HG02798 (cell line): ENCODE measurements around the gene NRXN2.

Experiments used
- ATAC-seq: cut with Tn5 transposase; IDR thresholded peaks from one replicate; pipeline ENCODE4 v1.9.1; 2021; ENCODE audit warnings: mild to moderate bottlenecking; ENCODE audit not compliant: unreplicated experiment, poor library complexity

NRXN2 gene

DNA sequence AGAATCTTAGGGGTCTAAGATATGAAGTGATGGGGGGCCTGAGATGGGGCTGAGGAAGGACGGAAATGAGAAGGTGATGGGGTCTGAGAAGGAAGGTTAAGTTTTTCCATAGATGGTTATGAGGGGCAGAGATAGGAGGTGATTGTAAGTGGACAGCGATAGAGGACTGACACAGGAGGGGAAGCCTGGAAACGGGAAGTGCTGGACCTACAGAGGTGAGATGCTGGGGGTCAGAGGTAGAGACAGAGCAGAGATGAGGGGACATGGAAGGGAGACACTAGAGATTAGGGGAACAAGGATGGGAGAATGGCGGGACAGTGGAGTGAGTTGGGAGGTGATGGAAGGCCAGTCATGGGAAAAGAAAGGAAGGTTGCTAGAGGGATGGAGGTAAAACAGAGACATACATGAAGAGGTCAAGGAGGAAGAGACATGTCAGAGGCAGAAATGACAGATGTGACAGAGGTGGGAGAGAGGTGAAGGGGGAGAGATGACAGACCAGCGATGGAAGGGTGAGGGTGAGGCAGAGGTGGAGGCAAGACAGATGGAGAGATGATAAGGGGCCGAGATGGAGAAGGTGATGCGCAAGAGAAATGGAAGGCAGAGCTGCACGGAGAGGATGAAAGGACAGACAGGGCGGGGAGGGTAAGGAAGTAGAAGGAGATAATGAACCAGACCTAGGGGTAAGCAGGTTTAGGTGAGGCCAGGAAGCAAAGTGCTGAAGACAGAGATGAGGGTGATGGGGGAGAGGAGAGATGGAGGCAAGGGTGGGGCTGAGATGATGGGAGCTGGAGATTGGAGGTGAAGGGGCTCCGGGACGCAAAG lies 81.2 kb downstream of the NRXN2 start:
- no peak for ATAC-seq

GRCh38 chr11:64639885-64640284 lies 83.1 kb downstream of the NRXN2 start:
- ATAC-seq = no peak

GRCh38 chr11:64638829-64639228 lies 84.2 kb downstream of the NRXN2 start:
- ATAC-seq = no peak

DNA sequence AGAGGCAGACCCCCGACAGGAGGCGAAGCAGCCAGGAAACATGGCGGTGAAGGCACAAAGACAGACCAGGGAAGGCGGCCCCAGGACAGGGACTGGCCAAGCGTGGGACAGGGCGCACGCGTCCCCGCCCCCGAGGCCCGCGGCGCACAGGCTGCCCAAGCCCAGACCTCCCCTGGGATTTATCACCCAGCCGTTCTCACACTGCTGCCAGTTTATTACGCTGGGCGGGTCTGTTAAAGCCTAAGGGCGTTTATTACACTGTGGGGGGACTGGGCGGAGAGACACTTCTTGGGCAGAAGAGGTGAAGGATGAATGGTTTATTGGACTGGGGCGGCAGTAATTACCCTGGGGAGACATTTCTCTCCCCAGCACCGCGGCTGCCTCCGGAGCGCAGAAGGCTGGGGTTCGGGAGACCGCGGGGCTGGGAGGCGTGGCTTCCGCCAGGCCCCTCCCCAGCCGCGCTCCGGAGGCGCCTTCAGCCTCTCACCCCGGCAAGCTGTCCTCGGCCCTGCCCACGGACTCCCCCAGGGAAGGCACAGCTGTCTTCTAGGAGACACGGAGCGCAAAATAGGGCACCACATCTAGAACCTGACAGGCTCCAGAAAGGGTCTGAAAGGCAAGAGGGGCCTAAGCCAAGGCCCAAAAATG lies 84.9 kb downstream of the NRXN2 start:
- no peak for ATAC-seq

GRCh38 chr11:64637334-64638017 lies 85.5 kb downstream of the NRXN2 start:
- no peak for ATAC-seq

DNA sequence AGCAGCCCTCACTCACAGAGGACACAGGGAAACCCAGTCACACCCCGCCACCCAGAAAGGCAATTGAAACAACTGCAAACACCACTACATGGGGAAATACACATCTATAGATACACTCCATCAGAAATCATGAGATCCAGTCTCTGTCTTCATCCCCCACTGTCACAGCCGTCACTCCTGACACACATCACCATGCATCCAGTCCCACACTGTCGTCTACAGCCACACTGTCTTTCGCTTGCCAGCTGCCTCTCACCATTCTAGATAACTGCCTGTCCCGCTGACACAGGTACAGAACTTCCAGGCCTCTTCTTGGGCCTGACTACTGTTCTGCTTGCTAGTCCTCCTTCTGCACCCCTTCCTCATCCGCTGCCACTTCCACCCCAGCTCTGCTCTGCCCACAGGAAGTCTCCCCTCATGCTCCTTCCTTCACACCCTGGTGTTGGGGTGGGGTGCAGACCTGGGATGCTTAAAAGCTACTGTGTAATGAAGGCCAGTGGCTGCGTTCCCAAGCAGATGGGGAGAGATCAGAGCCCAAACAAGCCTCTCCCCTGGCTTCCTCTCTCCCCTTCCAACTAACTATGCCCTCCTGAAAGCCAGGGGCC lies 89.3 kb downstream of the NRXN2 start:
- no peak for ATAC-seq

GRCh38 chr11:64632654-64633053 lies 90.3 kb downstream of the NRXN2 start:
- no peak for ATAC-seq

DNA sequence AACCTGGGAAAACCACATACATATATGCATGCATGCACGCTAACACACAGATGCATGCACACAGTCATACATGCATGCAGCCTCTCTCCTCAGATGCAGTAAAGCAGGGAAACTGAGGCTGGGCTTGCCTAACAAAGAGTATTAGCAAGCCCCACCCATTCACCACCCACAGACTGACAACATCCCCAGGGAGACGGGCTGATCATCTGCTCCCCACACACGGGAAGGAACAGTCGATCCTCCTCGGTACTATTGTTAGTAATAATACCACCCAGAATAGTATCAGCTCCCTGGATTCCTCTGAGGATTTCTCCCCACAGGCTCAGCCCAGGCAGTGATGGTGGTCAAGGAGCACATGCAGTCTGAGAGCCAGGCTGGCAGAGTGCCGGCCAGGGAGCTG lies 90.8 kb downstream of the NRXN2 start:
- ATAC-seq = no peak

DNA sequence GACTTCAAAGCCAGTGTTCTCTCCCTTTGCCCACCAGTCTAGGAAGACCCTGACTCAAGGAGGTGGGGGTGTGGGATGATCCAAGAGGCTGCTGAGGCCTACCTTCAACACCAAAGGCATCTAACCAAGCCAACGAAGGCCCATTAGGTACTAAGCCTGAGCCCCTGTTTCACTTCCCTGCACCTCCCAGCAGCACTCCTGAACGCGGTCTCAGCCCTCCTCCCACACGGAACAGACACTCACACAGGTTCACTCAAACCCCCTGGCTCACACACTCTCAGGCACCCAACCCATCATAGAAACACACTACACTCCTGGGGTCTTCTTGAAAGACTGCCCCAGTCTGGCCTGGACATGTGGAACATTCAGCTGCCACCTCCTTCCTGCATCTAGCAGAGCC lies 91.3 kb downstream of the NRXN2 start:
- ATAC-seq = no peak

GRCh38 chr11:64629796-64630562 lies 93.0 kb downstream of the NRXN2 start:
- ATAC-seq = no peak

GRCh38 chr11:64629103-64629502 lies 93.9 kb downstream of the NRXN2 start:
- no peak for ATAC-seq

GRCh38 chr11:64628596-64628995 lies 94.4 kb downstream of the NRXN2 start:
- ATAC-seq = no peak

DNA sequence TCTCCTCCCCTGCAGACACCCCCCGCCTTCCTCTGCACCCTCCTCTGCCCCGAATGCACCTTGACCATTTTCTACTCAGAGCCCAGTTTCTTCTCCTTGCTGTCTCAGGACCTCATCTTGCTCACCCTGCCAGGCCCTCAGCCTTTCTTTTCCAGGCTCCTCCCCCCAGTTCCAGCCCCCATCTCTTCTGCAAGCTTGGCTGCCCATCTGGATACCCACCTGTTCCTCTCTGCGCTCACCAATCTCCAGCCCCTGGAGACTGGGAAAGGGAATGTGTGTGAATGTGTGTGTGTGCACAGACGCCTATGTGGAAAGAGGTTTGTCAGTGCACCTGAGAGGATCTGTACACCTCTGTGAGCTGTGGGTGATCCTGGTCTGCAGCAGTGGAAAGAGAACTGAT lies 95.6 kb downstream of the NRXN2 start:
- no peak for ATAC-seq

DNA sequence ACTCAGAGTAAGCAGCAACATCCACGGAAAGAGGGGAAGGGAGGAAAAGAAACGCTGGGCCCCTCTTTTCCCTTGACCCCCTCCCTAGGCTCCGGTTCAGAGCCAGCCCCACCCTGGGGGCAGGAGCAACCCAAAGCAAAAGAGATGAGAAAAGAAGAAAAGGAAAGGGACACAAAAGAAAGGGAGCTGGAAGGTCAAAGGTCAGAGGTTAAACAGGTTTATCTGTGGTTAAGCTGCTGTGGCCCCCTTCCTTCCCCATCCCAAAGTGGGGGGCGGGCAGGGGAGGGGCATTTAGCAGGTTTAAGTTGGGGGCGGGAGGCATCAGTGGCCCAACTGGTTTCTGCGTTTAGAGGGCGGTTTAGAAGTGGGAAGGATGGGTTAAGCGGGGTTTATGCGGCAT lies 96.4 kb downstream of the NRXN2 start:
- no peak for ATAC-seq

DNA sequence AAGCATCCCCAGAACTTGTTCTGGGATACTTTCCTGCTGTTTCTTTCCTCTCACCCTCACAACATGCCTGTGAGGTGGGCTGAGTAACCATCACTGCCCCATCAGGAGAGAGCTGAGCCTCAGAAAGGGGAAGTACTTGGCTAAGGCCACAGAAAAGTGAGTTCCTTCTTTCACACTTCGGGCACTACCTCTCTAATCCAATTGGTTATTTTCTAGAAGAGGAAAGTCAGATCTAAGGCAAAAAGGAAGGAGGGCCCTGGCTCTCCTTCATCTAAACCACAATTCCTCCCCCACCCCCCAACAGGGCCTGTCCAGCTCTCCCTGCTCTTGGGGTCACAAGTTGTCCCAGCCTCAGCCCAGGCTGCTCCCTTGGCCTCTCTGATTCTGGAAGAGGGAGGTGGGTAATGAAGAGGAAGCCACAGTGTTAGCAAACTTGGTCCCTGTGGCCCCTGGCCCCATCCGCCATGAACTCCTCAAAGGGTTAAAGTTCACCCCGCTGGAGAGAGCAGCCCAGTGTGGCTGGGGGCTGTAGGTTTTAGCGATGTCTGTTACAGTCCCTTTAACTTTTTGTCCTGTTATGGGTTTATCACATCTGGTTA lies 98.0 kb downstream of the NRXN2 start:
- ATAC-seq = no peak

DNA sequence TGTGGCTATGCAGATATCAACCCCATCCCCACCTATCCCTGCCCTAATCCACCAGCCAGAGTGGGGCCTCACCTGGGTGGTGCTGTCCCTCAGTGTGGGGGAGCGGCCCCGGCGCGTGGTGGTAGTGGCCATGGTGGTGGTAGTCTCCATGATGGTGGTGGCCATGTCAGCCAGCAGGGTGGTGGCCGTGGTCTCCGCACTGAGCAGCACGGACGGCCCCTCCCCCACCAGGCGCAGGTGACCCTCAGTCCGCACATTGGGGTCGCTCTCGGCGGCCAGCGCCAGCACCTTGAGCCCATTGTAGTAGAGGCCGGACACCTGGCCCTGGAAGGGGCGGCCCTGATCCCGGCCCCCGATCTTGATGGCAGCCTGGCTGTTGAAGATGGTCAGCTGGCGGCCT lies 100.3 kb downstream of the NRXN2 start:
- ATAC-seq = no peak

DNA sequence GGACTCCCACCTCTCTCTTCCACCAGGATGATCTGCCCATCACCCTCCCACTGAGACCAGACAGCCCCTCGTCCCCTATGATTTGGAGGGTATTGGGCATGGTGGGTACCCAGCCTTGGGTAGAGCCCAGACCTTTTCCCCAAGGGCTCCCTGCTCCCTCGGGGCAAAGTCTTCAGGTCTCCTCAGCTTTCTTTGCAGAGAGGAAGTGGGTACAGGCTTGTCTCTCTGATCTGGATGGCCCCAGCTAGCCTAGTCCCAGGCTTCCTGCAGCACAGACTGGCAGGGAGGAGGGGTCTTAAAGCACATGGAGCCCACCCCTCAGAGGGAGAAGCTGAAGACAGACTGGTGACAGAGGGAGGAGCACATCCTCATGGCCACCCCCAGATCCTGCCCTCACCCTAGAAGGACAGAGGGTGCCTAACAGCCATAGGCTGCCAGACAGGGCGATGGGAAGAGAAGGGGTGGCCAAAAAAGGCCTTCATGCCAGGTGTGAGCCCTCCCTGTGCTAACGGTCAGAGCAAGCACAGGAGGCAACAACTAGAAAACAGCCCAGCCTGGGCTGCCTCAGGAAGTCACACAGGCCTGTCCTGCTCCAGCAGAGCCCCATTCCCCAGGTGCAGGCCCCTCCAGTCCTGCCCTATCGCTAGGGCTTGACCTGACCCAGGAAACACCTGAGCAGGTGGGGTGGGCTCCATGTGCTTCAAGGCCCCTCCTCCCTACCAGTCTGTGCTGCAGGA lies 101.5 kb downstream of the NRXN2 start:
- no peak for ATAC-seq

DNA sequence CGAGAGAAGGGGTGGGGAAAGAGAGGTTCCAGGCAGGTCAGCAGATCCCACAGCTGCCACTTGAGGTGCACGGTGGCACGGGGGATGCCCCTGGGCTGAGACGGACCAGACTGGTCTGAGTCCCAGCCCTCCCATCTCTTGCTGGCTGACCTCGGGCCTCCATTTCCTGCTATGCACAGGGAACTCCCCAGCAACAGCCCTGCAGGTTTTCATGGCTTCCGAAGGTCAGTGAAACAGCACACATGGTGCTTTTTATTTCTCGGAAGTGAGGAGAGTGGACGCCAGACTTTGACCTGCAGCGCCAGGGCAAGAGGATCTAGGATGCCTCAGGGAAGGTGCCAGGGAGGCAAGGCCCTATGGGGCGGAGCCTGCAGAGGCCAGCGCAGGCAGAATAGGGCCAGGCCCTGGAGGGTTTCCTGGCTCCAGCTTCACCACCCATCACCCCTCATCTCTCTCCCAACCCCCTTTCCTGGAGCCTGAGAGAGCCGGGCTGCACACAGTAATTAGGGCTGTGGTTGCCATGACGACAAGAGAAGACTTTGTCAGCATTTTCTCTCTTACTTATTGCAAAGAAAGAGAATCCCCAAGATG lies 102.5 kb downstream of the NRXN2 start:
- no peak for ATAC-seq

DNA sequence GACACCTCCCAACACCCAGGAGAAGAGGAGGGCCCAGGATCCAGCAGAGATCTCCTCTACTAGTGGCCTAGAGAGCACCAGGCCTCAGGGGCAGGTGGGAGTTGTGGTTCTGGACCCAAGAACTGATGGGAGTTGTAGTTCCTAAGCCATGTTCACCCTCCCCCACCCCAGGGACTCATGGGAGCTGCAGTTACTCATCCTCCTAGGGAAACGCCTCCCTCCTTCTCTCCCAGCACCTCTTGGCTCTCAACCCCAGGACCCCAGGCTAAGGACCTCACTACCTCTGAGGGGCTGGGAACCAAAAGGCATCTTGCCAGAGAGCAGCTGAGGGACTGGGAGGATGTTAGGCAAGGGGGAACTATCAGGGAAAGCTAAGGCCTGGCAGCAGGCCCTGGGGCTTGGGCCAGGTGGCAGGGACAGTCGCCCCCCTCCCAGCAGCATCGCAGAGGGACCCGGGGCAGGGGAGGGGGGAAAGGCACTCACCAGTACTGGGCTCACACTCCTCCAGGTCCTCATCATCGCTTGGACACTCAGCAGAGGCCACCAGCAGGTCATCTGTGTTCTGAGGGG lies 103.1 kb downstream of the NRXN2 start:
- no peak for ATAC-seq
